BJ (cell line): ENCODE measurements around the gene SEMA6A. TPM values are rescaled to one million over a fixed set of nuclear protein-coding genes. Genes with fewer than 3 reads are reported as not detected.
"Not testable (repeated sequence)": the region's sequence is repeated elsewhere in the genome, so short reads cannot be mapped to it uniquely, and the experiment has no call there.

Experiments
- CTCF ChIA-PET: fragments of 350-600 bp; formaldehyde crosslinking; extraction: SDS; loops from one replicate; lab custom pipeline; 2021; ENCODE audit warnings: antibody characterized with exemption, inconsistent platforms; lab: Yijun Ruan, JAX
- POLR2A ChIA-PET: fragments of 300-600 bp; sonication (Branson Sonifier 250); formaldehyde crosslinking; extraction: SDS; loops from one replicate; lab custom pipeline; 2021; ENCODE audit warnings: antibody characterized with exemption; lab: Charles Lee
- DNase-seq: peaks from one replicate; pipeline ENCODE4 v3.0.0-alpha.2; 2011; ENCODE audit warnings: low read depth
- H3K27me3 ChIP-seq: 2 replicates; pipeline ENCODE4 v1.6.0; 2011; ENCODE audit warnings: low read length; ENCODE audit not compliant: control insufficient read depth, insufficient read depth
- H3K36me3 ChIP-seq: 2 replicates; pipeline ENCODE4 v1.5.1; 2011; ENCODE audit warnings: low read length; ENCODE audit not compliant: control insufficient read depth, insufficient read depth
- H3K4me3 ChIP-seq: 2 replicates; pipeline ENCODE4 v1.5.1; 2011; ENCODE audit warnings: low read depth, mild to moderate bottlenecking, control low read depth, low read length
- polyA plus RNA-seq: library from polyadenylated mRNA; depleted of rRNA; stranded (reverse); fragments of >200 nt; gene quantifications from 2 replicates; pipeline ENCODE4 v1.2.3, GENCODE V29; 2011
- TF ChIP-seq, protein P1 (sequence below): IDR thresholded peaks from 2 replicates; pipeline ENCODE4 v1.5.1; 2011; ENCODE audit warnings: low read depth, mild to moderate bottlenecking, control low read depth, inconsistent platforms, low read length, moderate library complexity; ENCODE audit not compliant: insufficient read depth

Gene SEMA6A
- polyA plus RNA-seq, 1 experiment: 0.34 TPM

DNA sequence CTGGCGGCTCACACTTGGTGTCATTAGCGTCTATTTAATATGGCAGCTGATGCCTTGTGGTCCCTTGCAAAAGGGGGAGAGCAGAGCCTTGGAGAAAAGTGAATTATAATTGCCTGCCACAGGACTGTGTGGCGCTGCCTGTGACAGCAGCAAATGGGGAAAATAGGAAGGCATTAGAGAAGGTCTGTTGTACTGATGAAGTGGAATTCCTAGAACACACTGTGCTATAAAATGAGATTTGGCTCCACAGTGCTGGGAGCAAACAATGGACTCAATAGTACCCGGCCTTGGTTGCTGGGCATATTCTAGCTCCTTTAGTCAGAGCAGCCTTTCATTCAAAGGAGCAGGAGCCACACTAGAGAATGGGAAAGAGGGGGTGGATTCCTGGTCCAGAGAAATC, 21.3 kb downstream of the SEMA6A start:
- POLR2A ChIA-PET: no interaction called here
- H3K27me3 ChIP-seq: 0 out of 2 replicates have a peak, but pooled peaks cover 1% of the 10 kb centered on the region
- H3K36me3 ChIP-seq: no peaks in the 10 kb centered on the region
- CTCF ChIA-PET: no interaction called here
- H3K4me3 ChIP-seq: no peak overlapping the region
- TF ChIP-seq, protein P1, sequence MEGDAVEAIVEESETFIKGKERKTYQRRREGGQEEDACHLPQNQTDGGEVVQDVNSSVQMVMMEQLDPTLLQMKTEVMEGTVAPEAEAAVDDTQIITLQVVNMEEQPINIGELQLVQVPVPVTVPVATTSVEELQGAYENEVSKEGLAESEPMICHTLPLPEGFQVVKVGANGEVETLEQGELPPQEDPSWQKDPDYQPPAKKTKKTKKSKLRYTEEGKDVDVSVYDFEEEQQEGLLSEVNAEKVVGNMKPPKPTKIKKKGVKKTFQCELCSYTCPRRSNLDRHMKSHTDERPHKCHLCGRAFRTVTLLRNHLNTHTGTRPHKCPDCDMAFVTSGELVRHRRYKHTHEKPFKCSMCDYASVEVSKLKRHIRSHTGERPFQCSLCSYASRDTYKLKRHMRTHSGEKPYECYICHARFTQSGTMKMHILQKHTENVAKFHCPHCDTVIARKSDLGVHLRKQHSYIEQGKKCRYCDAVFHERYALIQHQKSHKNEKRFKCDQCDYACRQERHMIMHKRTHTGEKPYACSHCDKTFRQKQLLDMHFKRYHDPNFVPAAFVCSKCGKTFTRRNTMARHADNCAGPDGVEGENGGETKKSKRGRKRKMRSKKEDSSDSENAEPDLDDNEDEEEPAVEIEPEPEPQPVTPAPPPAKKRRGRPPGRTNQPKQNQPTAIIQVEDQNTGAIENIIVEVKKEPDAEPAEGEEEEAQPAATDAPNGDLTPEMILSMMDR: no peak
- DNase-seq: no peak

DNA sequence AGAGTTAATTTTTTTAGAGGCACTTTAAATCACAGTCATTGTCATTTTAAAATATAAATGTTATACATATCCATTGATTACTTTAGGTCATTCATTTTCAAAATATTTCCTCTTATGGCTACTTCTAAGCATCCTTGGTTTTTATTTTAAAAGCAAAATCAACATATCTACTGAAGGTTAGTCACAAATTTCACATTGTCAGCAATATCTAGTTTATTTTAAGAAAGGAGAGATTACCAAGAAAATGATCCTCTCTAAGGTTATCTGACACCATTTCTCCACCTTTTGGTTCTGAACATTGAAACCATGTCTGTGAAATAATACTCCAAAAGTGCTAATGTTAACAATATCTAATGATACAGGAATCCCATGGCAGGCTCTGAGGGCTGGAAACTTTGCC, 24.5 kb downstream of the SEMA6A start:
- TF ChIP-seq, protein P1: no peak

DNA sequence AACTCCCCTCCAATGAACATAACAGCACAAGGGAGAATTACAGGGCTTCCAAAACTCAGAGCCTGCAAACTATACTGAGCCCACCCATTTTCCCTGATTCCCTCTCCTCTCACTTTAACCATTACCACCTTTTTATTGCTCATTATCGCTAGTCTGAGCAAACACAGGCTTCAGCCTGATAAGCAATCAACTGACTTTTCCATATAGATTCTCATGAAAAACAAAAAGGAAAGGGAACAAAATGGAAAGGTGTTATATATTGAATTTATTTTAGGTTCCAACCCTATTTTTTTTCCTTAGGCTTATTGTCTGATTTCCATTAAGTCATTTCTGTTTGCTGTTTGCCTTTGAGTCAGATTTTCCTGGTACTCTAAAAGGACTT, 27.9 kb downstream of the SEMA6A start:
- no peaks in the 10 kb centered on the region for H3K36me3 ChIP-seq
- TF ChIP-seq, protein P1: no peak
- no peak overlapping the region for H3K4me3 ChIP-seq
- no peaks in the 10 kb centered on the region for H3K27me3 ChIP-seq
- DNase-seq: no peak
- ChIA-PET POLR2A (no interaction called here), CTCF (no interaction called here)

More for the DNA sequence above, 24.5 kb downstream of the SEMA6A start:
- no peak for DNase-seq
- H3K4me3 ChIP-seq: no peak overlapping the region
- H3K36me3 ChIP-seq: no peaks in the 10 kb centered on the region
- POLR2A ChIA-PET: no interaction called here
- CTCF ChIA-PET: no interaction called here
- H3K27me3 ChIP-seq: 0 out of 2 replicates have a peak, but pooled peaks cover 1% of the 10 kb centered on the region

DNA sequence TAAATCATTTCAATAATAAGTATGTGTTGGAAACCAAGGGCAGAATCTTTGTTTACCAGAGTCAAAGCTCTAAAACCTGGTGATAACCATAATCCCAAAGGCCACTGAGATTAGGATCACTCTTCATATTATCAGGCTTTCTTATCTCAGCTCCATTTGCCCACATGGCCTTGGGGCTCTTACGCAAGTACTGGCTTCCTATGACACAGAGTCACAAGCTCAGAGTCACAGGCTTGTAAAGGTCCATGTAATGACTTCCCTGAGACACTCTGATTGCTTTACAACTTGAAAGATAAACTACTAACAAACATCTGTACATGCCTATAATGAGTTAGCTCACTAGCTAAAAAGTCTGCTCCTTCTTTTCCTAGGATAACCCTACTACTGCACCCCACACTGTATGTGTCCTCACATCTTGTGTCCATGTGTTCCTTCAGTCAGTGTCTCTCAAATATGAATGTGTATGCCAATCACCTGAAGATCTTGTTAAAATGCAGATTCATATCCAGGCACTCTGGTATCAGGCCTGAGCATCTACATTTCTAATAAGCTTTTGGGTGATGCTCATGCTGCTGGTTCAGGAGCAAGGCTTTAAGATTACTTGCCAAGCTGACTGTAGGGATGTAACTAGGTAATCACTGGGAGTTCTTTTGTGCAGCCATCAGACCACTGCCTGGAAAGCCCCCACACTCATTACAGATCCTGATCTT, 28.4 kb downstream of the SEMA6A start:
- Histone ChIP-seq H3K36me3 (no peaks in the 10 kb centered on the region), H3K4me3 (no peak overlapping the region), H3K27me3 (no peaks in the 10 kb centered on the region)
- POLR2A ChIA-PET: no interaction called here
- CTCF ChIA-PET: no interaction called here
- TF ChIP-seq, protein P1: no peak
- no peak for DNase-seq

DNA sequence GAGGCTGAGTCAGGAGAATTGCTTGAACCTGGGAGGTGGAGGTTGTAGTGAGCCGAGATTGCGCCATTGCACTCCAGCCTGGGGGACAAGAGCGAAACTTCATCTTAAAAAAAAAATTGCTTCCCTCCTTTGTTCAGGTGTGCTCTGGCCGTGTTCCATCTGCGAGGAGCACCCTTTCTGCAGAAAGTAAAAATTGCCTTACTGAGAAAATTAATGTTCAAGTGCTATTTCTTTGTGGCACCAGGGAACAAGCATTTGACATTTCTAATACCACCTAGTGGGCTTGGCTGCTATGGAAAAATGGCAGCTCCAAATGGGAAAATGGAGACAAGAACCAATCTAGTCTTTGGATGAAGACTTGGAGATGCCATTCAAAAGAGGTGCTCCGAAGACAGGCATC, 29.2 kb downstream of the SEMA6A start:
- H3K36me3 ChIP-seq, H3K27me3 ChIP-seq, POLR2A ChIA-PET, DNase-seq, H3K4me3 ChIP-seq, CTCF ChIA-PET: not testable (repeated sequence)
